Activated naive CD4-positive, alpha-beta T cell (primary cell): ENCODE results near the gene CEBPE.
"Not testable (repeated sequence)": the region's sequence is repeated elsewhere in the genome, so short reads cannot be mapped to it uniquely, and the experiment has no call there.

ENCODE experiments used
- DNase-seq, 4 experiments: peaks; one replicate each; lab custom pipeline; 2025; lab: John Stamatoyannopoulos, UW

CEBPE gene

GRCh38 chr14:23121361-23121771, 2.3 kb upstream of the CEBPE start:
- DNase-seq: no peak

- DNase-seq: peak; percentile 30 to 65 (median 53)
Measured at GRCh38 chr14:23120541-23121251, 1.6 kb upstream of the CEBPE start.

GRCh38 chr14:23119363-23120327, 590 bp upstream of the CEBPE start:
- peak in 2 of 4 experiments; percentile 33 to 46 for DNase-seq

- DNase-seq: no peak
Measured at GRCh38 chr14:23117371-23118020, 1.6 kb downstream of the CEBPE start.

GRCh38 chr14:23115918-23116317, 3.1 kb downstream of the CEBPE start:
- DNase-seq: no peak

GRCh38 chr14:23115039-23115731, 3.9 kb downstream of the CEBPE start:
- DNase-seq: no peak

GRCh38 chr14:23114669-23115038, 4.4 kb downstream of the CEBPE start:
- no peak for DNase-seq

- DNase-seq: no peak
Measured at GRCh38 chr14:23114120-23114458, 5.0 kb downstream of the CEBPE start.

GRCh38 chr14:23113431-23114119, 5.5 kb downstream of the CEBPE start:
- DNase-seq: no peak

- no peak for DNase-seq
Measured at GRCh38 chr14:23112359-23113178, 6.5 kb downstream of the CEBPE start.

GRCh38 chr14:23110579-23111365, 8.3 kb downstream of the CEBPE start:
- DNase-seq: no peak

GRCh38 chr14:23109769-23110168, 9.3 kb downstream of the CEBPE start:
- no peak for DNase-seq

GRCh38 chr14:23108169-23108568, 10.9 kb downstream of the CEBPE start:
- DNase-seq: not testable (repeated sequence)

- DNase-seq: not testable (repeated sequence)
Measured at GRCh38 chr14:23107620-23108019, 11.4 kb downstream of the CEBPE start.

GRCh38 chr14:23106747-23107045, 12.4 kb downstream of the CEBPE start:
- no peak for DNase-seq

- DNase-seq: no peak
Measured at GRCh38 chr14:23105348-23105824, 13.7 kb downstream of the CEBPE start.

GRCh38 chr14:23104591-23105347, 14.3 kb downstream of the CEBPE start, which contains the start of gene CIROP:
Gene CIROP, minus strand, starts transcription at chr14:23104989. Its CDS starts 69 bp downstream, at chr14:23104920.
- no peak for DNase-seq

- DNase-seq: no peak
Measured at GRCh38 chr14:23104070-23104590, 14.9 kb downstream of the CEBPE start.

GRCh38 chr14:23103581-23103980, 15.5 kb downstream of the CEBPE start:
- no peak for DNase-seq
